ENCODE measurements around the gene RAPGEF1.
A peak's percentile ranks its signal among the peaks of the same experiment; 100 is the strongest.

Gene RAPGEF1

GRCh38 chr9:131704988-131705387 lies 34.9 kb downstream of the RAPGEF1 start:
- no peak for DNase-seq

GRCh38 chr9:131704141-131704983 lies 35.5 kb downstream of the RAPGEF1 start:
- no peak for DNase-seq

- no peak for DNase-seq
Measured at GRCh38 chr9:131703697-131704096, 36.2 kb downstream of the RAPGEF1 start.

GRCh38 chr9:131702911-131703310 lies 37.0 kb downstream of the RAPGEF1 start:
- no peak for DNase-seq

GRCh38 chr9:131701789-131702337 lies 38.0 kb downstream of the RAPGEF1 start:
- no peak for DNase-seq

- no peak for DNase-seq
Measured at GRCh38 chr9:131701436-131701781, 38.5 kb downstream of the RAPGEF1 start.

GRCh38 chr9:131700765-131701435 lies 39.0 kb downstream of the RAPGEF1 start:
- DNase-seq = no peak

- no peak for DNase-seq
Measured at GRCh38 chr9:131700076-131700475, 39.8 kb downstream of the RAPGEF1 start.

- no peak for DNase-seq
Measured at GRCh38 chr9:131698618-131698985, 41.3 kb downstream of the RAPGEF1 start.

GRCh38 chr9:131697908-131698617 lies 41.8 kb downstream of the RAPGEF1 start:
- peak; percentile 21 for DNase-seq

- no peak for DNase-seq
Measured at GRCh38 chr9:131697097-131697496, 42.8 kb downstream of the RAPGEF1 start.

- DNase-seq = no peak
Measured at GRCh38 chr9:131695836-131696460, 43.9 kb downstream of the RAPGEF1 start.

- DNase-seq = no peak
Measured at GRCh38 chr9:131695366-131695765, 44.5 kb downstream of the RAPGEF1 start.

GRCh38 chr9:131693651-131694597 lies 46.0 kb downstream of the RAPGEF1 start:
- DNase-seq = no peak

GRCh38 chr9:131692612-131693562 lies 47.0 kb downstream of the RAPGEF1 start:
- DNase-seq = no peak

GRCh38 chr9:131691969-131692611 lies 47.8 kb downstream of the RAPGEF1 start:
- DNase-seq = no peak

- no peak for DNase-seq
Measured at GRCh38 chr9:131690941-131691573, 48.8 kb downstream of the RAPGEF1 start.

- DNase-seq = no peak
Measured at GRCh38 chr9:131690462-131690861, 49.4 kb downstream of the RAPGEF1 start.

- DNase-seq = no peak
Measured at GRCh38 chr9:131688377-131688776, 51.5 kb downstream of the RAPGEF1 start.

Measured in GF-D8 (cell line).